Bronchial epithelial cell (primary cell): ENCODE results near the gene LCN10. TPM values are rescaled to one million over a fixed set of nuclear protein-coding genes. Genes with fewer than 3 reads are reported as not detected.

Source experiments
- DNase-seq: peaks from one replicate; pipeline ENCODE4 v3.0.0-alpha.2; 2010; ENCODE audit warnings: low read depth
- FAIRE-seq: peaks from 2 replicates; lab custom pipeline; 2011; peaks lifted over from hg19 to GRCh38; lab: Jason Lieb, UNC
- H3K27me3 ChIP-seq: 2 replicates; pipeline ENCODE4 v1.5.1; 2011; ENCODE audit warnings: low read length; ENCODE audit not compliant: control insufficient read depth, insufficient read depth
- H3K36me3 ChIP-seq: 2 replicates; pipeline ENCODE4 v1.5.1; 2011; ENCODE audit warnings: low read length; ENCODE audit not compliant: control insufficient read depth, insufficient read depth
- H3K4me3 ChIP-seq: 2 replicates; pipeline ENCODE4 v1.5.1; 2011; ENCODE audit warnings: mild to moderate bottlenecking, low read depth, low read length, control low read depth
- CTCF ChIP-seq: IDR thresholded peaks from 2 replicates; pipeline ENCODE4 v1.5.1; 2011; ENCODE audit warnings: mild to moderate bottlenecking, moderate library complexity, low read length, control low read depth, inconsistent platforms; ENCODE audit not compliant: insufficient read depth, severe bottlenecking
- total RNA-seq: library from RNA; depleted of rRNA; stranded (reverse); fragments of >200 nt; gene quantifications from 2 replicates; pipeline ENCODE4 v1.2.1, GENCODE V29; 2014

LCN10 gene
- total RNA-seq, 1 donor from 2014 or later, result not detected

DNA sequence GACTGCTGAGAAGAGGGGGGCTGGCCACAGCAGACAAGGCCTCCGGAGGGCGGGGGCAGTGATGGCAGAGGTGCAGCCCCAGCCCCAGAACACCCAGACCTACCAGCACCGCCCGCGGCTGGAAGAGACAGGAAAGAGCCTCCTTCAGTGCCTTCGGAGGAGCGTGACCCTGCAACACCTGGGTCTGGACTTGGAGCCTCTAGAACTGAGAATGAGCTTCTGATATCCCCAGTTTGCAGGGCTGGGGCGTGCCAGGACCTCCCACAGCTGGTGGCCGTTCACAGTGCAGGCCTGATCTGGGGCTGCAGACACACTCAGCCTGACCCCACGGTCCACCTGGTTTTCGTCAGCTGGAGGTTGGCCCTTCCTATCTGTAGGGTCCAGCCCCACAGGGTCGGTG is 9.1 kb downstream of the LCN10 start:
- no peaks in the 10 kb centered on the region for H3K36me3 ChIP-seq
- DNase-seq (no peak), FAIRE-seq (no peak)
- no peak for TF ChIP-seq CTCF
- no peaks in the 10 kb centered on the region for H3K27me3 ChIP-seq
- H3K4me3 ChIP-seq, result no peak overlapping the region

GRCh38 chr9:136732444-136733178 is 10.1 kb downstream of the LCN10 start:
- DNase-seq, result no peak
- no peak overlapping the region for H3K4me3 ChIP-seq
- no peaks in the 10 kb centered on the region for H3K36me3 ChIP-seq
- FAIRE-seq, result no peak
- no peak for TF ChIP-seq CTCF
- H3K27me3 ChIP-seq, result no peaks in the 10 kb centered on the region

- TF ChIP-seq CTCF, result no peak
- H3K4me3 ChIP-seq, result no peak overlapping the region
- DNase-seq (no peak), FAIRE-seq (no peak)
- peaks cover 13% of the 10 kb centered on the region for H3K36me3 ChIP-seq
- no peaks in the 10 kb centered on the region for H3K27me3 ChIP-seq
Measured at GRCh38 chr9:136729926-136730325, 12.8 kb downstream of the LCN10 start.

DNA sequence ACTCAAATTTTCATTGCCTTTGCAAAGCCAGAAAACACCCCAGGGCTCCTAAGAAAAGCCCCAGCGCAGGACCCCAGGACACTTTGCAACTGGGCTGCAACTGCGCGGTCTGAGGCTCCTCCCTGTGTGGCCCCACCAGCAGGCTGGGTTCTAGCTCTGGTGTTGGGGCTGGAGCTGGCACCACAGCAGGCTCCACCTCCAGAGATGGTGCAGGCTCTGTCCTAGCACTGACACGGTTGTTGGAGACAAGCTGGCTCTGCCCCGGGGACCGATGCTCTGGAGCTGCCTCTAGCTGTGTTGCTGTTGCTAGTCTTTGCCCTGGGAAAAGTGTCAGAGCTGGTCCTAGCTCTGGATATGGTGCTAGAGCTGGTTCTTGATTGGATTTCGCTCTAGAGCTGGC is 13.6 kb downstream of the LCN10 start:
- H3K27me3 ChIP-seq, result no peaks in the 10 kb centered on the region
- no peak for DNase-seq
- peak overlapping the region; percentile 96 for H3K4me3 ChIP-seq
- TF ChIP-seq CTCF, result no peak
- FAIRE-seq, result no peak
- peaks cover 15% of the 10 kb centered on the region for H3K36me3 ChIP-seq

DNA sequence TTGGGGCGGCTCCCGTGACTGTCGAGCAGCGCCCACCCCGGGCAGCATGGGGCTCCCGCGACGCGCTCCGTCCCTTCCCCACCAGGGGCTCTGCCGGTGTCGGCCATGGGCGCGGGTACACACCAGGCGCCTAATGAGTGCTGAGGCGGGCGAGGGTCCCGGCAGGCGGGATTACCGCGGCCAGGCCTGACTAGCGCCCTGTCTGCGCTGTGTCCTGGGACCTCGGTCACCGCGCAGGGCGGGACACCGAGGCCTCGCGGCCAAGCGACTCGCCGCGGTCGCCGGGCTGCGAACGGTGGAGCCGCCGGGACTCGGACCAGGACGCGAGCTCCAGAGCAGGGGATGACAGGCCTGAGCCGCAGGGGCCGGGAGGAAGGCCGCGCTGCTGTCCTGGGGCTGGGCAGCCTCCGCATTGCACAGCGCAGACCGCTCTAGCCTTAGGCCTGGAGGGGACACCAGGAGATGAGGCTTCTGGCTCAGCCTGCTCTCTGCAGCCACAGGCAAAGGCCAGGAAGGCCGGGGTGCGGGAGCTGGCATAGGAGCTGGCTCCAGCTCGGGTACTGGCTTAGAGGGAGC is 14.1 kb downstream of the LCN10 start:
- H3K27me3 ChIP-seq, result no peaks in the 10 kb centered on the region
- FAIRE-seq (no peak), DNase-seq (no peak)
- H3K4me3 ChIP-seq, result peak overlapping the region; percentile 96
- peaks cover 19% of the 10 kb centered on the region for H3K36me3 ChIP-seq
- TF ChIP-seq CTCF, result peak; percentile 4
